ENCODE data around the gene CIT. TPM values are rescaled to one million over a fixed set of nuclear protein-coding genes. Genes with fewer than 3 reads are reported as not detected.
A peak's percentile ranks its signal among the peaks of the same experiment; 100 is the strongest.
"Not testable (repeated sequence)": the region's sequence is repeated elsewhere in the genome, so short reads cannot be mapped to it uniquely, and the experiment has no call there.

CIT gene
- total RNA-seq, 1 experiment from 2014 or later, result 33.4 TPM

DNA sequence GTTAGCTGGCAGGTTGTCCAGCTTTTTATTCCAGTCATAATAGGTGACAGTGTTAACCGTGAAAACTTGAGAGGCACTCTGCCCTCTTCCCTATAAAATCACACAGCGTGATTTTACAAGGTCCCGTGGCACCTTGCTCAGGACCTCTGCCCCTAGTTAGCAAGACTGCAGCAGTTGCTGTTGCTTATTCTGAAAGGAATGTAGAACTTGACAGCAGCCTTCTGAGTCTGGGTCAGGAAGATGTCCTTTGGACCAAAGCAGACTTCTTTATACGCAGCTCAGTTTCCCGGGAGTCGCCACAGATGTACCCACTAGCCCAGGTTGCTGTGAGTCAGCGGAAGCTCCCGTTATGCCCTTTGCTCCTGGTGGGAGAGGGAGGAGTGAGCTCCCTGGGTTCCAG, 196.0 kb downstream of the CIT start:
- no peak for DNase-seq (ENCODE audit: low read depth)

DNA sequence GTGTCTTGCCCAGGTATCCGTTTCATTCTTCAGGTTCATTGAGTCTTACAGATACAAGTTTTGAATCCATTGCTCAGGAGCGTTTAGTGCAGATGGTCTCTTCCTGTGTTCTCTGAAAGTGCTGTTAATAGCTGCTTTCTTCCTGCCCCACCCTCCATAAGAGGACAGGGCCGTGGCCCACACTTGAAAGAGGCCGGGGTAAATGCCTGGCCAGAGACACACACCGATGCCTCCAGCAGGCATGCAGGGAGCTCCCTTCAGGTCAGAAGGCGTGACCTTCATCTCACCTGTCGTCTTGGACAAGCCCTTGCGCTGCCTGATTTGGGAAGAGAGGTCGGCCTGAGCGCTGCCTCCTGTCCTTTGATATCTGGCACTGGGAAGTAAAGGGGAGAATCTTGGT, 197.6 kb downstream of the CIT start:
- DNase-seq (ENCODE audit: low read depth), result no peak

DNA sequence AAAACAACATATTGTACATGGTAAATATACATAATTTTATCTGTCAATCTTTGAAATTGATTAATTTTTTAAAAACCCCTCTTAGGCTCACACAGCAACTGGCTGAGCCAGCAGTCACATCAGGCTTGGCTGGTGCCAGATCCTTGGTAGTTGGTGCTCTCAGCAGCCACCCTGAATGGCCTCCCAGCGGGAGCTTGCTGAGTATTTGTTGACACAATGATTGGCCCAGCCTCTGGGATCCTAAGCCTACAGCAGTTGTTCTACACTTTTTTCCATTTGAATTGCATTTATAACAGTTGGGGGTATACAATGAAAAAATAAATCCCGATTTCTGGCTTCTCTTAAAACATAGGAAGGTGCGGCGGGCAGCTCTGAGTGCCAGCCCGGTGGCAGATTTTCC, 198.0 kb downstream of the CIT start:
- no peak for DNase-seq (ENCODE audit: low read depth)

DNA sequence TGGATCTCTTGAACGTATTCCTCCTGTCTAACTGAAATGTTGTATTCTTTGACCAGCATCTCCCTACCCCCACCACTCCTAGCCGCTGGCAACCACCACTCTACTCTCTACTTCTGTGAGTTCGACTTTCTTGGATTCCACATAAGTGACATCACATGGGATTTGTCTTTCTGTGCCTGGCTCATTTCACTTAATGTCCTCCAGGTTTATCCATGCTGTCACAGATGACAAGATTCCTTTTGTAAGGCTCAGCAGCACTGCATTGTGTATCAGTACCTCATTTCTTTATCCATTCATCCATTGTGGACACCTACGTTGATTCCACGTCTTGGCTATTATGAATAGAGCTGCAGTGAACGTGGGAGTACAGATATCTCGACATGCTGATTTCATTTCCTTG, 198.7 kb downstream of the CIT start:
- no peak for DNase-seq (ENCODE audit: low read depth)

DNA sequence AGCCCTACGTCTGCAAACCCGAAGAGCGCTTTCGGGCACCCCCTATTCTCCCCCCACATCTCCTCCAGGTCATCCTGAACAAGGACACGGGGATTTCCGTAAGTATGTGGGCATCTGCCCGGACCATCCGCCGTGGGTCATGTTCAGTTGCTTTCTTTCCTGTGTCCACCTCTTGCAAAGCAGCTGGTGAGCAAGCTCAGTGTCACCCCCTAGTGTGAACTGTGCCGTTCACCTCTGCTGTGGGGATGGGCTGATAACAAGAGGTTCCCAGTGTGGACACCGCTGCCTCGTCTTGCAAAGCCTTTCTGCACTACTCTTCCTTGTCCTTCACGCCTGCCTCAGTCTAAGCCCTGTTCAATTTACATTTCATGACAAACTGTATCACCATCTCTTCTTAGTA, 200.5 kb downstream of the CIT start:
- DNase-seq (ENCODE audit: low read depth), result no peak

DNA sequence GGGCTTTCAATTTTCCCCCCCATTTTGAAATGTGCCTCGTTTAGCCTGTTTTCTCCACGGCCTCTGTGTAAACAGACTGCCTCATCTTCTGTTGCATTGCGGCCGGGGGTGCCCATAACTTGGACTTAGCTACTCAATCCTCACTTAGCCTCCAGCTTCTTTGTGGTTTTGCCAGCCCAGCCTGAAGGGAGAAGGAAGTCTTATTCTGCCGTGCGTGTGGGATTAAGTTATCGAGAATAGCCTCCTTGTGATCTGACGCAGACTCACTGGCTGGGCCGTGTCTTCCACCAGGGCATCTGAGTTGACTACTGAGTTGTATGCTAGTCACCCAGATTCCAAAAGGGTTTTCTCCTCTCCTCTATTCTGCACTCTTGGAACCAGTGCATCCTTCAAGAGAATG, 201.1 kb downstream of the CIT start:
- no peak for DNase-seq (ENCODE audit: low read depth)

DNA sequence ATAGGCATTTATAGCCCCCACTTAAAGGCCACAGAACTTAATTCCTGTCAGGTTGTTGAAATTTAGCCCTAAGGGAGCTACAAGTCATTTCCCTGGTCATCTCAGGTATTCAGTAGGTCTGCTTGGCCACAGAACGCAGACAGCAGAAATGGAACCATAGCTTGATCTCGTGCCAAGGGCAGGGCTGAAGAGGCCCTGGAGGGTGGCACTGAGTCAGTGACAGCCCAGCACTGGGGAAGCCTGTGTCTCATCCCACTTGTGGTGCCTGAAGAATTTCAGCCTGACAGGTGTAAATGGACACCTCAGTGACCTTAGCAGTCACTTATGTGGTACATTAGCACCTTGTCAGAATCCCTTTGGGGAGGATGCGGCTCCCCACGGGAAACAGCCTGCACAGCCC, 202.6 kb downstream of the CIT start:
- no peak for DNase-seq (ENCODE audit: low read depth)

DNA sequence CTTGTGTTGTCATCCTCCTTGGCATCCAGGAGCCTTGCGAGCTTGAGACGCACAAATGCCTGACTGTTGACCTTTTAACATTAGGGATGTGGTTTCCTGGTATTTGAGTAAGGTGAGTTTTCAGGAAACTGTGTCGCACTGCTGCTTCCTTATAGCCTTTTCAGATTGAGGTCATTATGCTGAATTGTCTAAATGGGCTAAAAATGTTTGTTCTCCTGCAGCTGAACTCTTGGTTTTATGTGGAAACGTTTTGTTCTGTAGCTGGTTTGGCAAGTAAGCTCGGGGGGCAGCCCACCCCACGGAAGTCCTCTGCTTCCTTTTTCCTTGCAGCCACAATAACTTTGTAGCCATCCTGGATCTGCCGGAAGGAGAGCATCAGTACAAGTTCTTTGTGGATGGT, 203.5 kb downstream of the CIT start:
- no peak for DNase-seq (ENCODE audit: low read depth)

DNA sequence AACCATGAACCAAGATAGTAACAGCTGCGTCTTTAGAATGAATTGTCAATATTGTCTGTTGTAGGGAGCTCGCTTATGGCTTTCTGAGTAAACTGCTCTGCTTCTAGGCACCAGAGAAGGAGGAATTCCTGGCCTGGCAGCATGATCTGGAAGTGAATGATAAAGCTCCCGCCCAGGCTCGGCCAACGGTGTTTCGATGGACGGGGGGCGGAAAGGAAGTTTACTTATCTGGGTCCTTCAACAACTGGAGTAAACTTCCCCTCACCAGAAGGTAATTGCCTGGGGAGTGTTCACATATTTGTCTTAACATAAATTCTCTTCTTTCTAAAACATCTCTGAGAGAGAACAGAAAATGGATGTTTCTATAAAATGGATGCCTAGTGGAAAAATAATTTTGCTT, 204.9 kb downstream of the CIT start:
- DNase-seq (ENCODE audit: low read depth), result no peak

DNA sequence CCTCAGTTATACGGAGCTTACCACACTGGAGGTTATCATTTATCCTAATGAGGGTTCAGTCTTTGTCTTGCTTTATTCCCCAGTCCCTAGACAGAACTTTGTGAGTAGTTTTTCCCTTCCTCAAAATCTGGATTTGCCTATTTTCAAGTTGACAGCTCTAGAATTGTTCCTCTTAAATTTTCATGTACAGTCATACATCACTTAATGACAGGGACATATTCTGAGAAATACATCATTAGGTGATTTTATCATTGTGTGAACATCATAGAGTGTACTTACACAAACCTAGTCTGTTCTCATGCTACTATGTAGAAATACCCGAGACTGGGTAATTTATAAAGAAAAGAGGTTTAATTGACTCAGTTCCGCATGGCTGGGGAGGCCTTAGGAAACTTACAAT, 206.1 kb downstream of the CIT start:
- DNase-seq (ENCODE audit: low read depth), result no peak

DNA sequence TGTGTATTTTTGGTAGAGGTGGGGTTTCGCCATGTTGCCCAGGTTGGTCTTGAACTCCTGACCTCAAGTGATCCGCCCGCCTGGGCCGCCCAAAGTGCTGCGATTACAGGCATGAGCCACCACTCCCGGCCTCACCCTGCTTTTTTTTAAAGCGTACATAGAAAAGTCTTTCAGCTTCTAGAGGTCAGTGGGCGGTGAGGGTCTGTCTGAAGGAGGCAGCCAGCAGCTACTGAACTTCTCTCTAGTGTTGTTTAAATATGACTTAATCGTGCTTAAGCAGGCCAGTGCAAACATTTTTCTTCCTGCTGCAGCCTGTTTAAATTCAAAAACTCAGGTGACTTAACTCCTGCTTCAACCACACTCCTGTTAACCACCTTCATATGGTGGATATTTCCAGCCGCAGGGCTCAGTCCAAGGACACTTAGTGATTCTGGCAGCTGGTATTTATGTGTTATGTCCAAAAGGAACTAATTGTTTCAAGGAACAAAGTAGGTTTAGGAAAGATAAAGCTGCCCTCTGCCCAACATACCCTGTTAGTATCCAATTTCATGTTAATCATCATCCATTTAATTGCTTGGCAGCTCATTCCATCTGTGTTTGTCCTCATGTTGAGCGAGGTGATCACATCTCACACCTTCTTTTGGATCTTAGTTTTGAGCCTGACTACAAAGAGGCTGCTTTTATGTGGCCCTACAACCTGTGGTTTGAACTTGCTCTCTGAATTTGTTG, 207.2 kb downstream of the CIT start:
- no peak for DNase-seq (ENCODE audit: low read depth)

DNA sequence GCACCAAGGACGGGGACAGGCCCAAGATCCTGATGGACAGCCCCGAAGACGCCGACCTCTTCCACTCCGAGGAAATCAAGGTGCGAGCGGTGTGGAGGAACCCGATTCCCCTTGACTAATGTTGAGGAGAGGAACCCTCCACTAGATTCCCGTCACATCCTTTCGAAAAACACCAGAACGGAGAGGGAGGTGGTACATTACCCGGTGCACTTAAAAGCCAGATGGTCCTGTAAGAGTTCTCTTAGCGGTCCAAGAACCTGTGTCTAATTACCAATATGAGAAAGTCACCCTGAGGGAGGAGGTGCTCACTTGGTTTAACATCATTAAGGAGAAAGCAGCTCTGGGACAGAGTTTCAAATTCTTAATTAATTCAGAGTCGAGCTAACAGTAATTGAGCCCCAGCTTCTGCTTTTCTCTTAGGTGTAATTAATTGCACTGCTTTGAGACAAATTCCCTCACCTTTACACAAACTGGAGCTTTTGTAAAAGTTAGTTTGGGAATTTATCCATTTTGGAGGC, 208.7 kb downstream of the CIT start:
- DNase-seq (ENCODE audit: low read depth), result no peak

DNA sequence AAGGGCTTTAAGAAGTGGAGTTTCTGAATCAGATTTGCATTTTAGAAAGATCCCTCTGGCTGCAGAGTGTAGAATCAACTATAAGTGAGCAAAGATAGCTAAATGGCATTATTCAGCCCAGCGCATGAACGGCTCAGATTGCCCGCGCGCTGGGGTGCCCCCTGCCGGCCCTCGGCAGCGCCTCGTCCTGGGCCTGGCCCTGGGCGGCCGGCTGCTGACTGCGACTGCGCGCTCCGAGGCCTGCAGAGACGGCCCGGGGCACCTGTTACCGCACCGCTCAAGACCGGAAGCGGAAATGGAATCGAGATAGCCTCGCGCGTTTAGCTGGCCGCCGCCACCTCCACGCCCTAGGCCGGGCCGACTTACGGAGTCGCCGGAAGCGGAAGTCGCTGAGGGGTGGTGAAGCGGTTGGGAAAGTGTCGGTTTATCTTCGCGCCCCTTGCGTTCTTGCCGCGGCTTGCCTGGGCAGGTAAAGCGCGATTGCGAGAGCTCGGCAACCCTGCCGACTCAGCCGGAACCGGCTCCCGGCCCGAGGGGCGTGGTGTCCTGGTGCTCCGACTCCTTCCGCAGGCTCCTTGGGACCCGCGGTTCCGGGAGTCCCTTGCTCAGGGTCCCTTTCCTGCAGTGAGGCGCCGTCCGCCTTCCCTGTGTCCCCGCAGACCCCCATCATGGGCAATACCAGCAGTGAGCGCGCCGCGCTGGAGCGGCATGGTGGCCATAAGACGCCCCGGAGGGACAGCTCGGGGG, 209.4 kb downstream of the CIT start, which contains the start of gene PRKAB1:
Gene PRKAB1, plus strand, starts transcription at position 557 of the 747 bp plus-strand sequence. Its CDS starts 112 bp downstream, at position 669.
- DNase-seq (ENCODE audit: low read depth), result peak; percentile 96

DNA sequence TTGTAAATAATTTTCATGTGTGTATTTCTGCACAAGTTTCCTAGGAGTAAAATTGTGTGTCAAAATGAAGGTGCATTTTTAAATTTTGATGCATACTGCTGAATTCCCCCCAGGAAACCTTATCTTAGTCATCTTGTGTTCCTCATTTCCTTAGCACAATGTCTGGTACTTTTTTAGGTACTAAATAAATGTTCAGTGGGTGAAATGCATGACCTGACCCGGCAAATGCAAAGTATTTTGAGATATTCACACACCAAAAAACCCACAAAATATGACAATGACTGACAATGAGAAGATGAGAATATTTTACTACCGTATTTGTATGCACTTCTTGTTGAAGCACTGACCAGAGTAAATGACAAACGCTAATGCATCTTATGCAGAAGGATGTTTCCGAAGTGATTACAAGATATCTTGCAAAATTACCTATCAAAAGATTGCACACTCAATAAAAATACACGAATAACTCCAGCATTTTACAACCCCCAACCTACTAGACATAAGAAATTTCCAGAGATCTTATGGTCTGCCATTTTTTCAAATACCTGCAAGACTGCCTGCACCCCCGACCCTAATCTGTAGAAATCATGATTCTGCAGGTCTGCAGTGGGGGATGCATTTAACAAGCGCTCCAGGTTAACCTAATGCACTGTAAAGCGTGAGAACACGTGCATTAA, 210.1 kb downstream of the CIT start:
- DNase-seq (ENCODE audit: low read depth), result no peak

DNA sequence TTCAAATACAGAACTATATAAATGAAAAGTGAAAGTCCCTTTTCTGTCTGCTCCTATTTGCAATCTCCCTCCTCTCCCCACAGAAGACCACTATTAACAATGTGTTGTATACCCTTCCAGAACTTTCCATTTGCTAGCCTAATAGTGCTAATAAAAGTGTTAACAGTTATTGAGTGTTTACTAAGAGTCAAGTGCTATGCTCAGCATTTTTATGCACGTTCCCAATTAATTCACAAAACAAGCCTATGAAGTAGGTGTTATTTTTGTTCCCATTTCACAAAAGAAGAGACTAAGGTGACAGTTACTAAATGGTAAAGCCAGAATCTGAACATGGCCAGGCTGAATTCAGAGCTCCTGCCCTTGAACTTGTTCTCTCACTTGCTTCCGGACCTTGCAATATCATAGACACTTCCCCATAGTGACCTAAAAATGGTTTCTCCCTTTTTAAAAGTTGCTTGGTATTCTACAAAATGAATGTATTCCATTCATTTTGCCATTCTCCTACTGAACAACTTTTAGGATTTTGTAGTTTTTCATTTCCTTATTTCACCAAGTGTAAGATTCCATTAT, 210.8 kb downstream of the CIT start:
- no peak for DNase-seq (ENCODE audit: low read depth)

DNA sequence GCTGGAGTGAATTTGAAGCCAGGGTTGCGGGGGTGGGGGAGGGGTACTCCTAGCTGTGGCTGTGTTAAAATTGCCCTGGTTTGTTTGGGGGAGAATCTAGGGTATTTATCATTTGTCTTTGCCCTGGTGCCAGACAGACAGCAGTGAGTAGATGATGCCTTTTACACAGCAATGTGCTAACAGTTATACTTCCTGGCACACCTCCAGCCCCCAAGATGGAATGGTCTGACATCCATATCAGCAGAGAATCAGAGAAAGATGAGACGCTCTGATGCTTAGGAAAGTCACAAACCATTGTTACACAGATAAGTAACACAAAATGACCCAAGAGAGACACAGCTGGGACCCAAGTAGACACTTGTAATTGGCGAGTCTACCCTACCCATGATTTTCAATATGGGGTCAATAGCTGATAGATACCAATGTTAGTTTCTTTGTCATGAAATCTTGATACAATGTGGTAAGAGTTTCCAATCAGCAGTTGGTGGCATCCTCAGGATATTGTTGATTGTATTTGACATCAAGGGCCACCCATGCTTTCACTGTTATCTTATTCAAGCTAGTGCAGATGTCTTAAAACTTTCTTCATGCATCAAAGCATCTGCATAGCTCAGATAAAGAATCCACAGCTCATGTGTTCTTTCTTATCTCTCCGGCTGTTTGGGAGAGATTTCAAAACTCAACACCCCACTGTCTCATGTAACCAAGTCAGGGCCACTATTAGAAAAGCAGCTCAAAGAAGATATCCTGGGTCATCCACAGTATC, 211.8 kb downstream of the CIT start:
- no peak for DNase-seq (ENCODE audit: low read depth)

DNA sequence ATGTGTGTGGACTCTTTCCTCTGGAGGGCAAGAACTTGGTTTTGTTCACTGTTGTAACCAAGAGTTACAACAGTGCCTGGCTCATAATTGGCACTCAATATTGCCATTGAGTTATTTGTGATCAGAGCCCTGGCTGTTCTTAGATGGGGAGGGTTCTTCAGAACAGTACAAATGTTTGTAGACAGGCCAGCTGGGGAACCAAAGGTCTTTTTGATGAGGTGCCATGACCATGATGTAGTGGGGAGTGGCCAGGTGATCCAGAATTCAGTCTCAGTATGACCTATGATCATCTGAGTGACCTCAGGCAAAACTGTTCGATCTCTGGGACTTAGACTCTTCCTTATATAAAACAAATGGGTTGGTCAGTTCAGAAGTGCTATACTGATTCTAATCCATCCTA, 212.5 kb downstream of the CIT start:
- no peak for DNase-seq (ENCODE audit: low read depth)

DNA sequence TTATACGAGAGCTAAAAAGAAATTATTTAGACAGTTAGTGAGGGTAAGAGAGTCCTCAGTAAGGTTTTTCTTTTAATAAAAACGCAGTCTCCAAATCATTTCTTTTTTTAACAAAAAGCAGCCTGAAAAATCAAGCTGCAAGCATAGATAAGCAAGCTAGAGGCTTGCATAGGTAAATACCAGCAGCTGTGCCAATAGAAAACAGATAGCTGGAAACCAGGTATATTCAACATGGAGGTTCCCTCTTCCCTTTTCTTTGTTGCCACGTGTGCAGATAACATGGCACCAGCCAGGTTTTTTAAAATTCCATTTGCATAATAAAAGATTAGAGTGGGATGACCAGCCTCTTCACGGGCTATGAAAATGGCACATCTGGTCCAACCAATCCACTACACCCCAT, 215.2 kb downstream of the CIT start:
- DNase-seq (ENCODE audit: low read depth), result no peak

DNA sequence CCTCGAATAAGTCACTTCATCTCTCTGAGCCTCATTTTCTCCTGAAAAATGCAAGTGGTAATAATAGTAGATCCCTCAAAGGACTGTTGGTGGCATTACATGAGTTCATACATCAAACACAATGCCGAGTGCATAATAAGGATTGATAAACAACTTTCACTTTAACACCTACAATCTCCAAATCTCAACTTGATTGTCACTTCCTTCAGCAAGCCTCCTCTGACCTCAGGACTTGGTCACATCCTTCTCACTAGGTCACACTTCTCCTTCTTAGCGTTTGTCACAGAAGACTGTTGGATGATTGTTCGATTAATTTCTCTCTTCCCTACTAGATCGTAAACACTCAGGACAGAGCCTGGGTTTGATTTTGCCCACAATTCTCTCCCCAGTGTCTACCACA, 217.0 kb downstream of the CIT start:
- no peak for DNase-seq (ENCODE audit: low read depth)

DNA sequence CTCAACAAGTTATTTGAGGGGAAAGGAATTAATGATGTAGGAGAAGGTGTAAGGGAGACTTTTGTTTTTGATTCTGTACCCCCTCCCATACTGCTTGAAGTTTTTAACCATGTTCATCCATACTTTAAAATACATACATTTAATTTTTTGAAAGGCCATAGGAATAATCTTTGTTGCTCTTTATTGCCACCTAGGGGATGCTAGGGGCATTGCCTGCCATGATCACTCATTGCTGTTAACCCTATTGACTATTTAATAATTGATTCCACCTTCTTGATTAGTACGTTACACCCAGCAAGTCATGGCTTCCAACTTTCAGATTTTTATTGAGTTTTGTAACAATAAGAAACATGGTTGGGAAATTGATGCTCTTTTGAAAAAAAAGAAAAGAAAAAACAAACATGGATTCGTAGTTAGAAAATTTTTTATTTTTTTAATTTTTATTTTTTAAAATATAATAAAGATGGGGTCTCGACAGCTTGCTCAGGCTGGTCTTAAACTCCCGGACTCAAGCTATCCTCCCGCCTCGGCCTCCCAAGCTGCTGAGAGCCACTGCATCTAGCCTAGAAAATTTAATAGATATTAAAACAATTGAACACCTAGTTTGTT, 217.7 kb downstream of the CIT start:
- DNase-seq (ENCODE audit: low read depth), result no peak

DNA sequence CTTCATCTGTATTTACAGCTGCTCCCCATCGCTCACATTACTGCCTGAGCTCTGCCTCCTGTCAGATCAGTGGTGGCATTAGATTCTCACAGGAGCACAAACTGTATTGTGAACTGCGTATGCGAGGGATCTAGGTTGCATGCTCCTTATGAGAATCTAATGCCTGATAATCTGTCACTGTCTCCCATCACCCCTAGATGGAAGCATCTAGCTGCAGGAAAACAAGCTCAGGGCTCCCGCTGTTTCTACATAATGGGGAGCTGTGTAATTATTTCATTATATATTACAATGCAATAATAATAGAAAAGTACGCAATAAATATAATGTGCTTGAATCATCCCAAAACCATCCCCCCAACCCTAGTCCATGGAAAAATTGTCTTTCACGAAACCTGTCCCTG, 219.0 kb downstream of the CIT start:
- DNase-seq (ENCODE audit: low read depth), result not testable (repeated sequence)
